ENCODE data around the gene EPN1.

EPN1 gene

GRCh38 chr19:55674841-55675660 lies at the start of gene EPN1:
Gene EPN1 (plus strand): TSS chr19:55675226. CDS start chr19:55678628, 3,402 bp downstream.
- DNase-seq (ENCODE audit: low read depth in 3 of 3) = peak; percentile 96 to 97 (median 97)

GRCh38 chr19:55626350-55626749 lies 48.7 kb upstream of the EPN1 start:
- DNase-seq (ENCODE audit: low read depth in 3 of 3) = no peak

DNA sequence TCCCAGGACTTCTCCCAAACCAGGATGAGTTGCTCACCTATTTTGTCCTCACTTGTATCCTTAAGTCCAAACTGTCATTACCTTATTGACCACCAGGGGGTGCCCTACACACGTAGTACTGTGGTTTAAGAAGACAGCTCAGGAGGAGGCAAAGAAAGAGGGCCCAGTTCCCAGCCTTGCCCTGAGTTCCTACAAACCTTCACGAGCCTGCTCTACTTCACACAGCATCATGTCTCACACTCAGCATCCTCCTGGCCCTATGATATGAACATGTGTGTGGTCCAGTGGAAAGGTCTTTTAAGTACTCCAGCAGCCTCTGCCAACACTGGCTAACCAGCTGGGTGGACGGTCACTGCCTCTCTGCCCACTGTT lies 42.6 kb upstream of the EPN1 start:
- DNase-seq (ENCODE audit: low read depth in 3 of 3) = peak; percentile 81 to 92 (median 88)

DNA sequence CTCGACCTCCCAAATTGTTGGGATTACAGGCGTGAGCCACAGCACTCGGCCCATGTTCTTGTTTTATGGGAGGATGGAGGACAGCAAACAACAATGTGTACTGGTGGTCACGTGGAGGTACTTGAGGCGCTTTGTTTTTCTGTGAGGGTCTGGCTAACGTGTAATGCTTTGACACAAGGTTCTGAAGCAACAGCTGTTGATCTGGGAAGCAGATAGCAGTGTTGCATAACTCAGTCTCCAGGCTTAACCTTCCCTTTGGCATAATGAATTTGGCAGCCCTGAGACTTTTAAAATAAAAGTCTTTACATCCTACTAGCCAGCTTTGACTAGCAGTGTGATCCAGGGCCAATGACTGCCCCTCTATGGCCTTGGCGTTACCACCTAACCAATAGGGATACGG lies 41.2 kb upstream of the EPN1 start:
- no peak for DNase-seq (ENCODE audit: low read depth in 3 of 3)

DNA sequence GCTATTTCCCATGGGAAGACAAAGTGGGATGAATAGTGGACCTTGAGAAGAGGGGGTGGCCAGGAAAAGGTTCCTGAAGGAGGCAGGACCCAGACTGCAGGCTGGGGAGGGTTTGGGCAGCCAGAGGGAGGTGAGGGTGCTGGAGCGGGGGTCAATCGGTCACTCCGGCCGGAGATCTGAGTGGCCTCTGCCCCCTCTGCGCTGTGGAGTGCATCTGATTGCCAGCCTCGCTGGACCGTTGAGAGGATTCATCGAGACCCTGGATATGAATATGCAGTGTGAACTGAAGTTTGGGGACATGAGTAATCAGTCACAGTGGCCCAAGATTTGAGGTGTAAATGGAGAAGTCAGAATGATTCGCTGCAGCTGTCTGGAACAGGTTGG lies 39.7 kb upstream of the EPN1 start:
- no peak for DNase-seq (ENCODE audit: low read depth in 3 of 3)

GRCh38 chr19:55635856-55636440 lies 39.1 kb upstream of the EPN1 start:
- DNase-seq (ENCODE audit: low read depth in 3 of 3) = no peak

DNA sequence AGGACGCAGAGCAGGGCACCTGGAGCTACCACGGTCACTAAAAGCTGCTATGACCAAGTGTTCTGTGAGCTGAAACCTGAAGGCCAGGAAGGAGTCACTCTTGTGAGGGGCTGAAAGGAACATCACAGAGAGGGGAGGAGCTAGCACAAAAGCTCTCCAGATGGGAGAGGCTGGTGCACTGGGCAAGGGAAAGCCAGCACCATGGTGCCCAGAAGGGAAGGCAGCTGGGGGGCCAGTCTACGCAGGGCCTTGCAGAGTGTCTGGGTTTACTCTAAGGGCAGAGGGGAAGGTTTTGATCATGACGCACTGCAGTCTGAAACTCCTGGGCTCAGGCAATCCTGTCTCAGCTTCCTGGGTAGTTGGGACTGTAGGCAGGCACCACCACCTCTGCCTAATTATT lies 38.3 kb upstream of the EPN1 start:
- no peak for DNase-seq (ENCODE audit: low read depth in 3 of 3)

DNA sequence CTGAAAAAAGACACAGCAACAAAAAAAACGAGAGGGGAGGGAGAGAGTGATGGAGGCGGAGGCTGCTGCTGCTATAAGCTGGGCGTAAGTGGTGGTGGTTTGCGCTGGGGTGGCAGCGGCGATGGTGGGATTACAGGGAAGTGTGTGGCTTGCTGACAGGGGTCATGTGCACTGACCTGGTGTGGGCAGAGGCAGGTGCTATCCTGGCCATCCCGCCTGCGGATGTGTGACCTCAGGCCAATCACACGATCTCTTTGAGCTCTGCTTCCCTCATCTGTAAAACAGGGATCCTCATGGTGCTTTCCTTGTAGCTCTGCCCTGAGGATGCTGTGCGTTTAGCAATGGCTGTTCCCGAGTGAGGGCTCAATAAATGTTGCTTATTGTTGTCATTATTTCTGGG lies 37.5 kb upstream of the EPN1 start:
- no peak for DNase-seq (ENCODE audit: low read depth in 3 of 3)

DNA sequence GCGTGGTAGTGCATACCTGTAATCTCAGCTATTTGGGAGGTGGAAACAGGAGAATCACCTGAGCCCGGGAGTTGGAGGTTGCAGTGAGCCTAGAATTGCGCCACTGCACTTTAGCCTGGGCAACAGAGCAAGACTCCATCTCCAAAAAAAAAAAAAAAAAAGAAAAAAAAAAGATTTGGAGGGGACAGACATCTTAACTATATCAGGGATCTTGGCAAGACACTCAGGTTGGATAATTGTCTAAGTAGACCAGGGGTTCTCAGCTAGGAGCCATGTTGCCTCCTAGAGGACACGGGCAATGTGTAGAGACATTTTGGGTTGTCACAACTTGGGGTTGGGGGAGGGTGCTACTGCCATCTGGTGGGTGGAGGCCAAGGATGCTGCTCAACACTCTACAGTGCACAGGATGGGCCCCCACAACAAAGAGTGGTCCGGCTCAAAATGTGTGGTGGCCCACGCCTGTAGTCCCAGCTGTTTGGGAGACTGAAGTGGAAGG lies 36.1 kb upstream of the EPN1 start:
- peak in 2 of 3 donors; percentile 49 to 52 for DNase-seq (ENCODE audit: low read depth in 3 of 3)

GRCh38 chr19:55640043-55640576 lies 34.9 kb upstream of the EPN1 start:
- DNase-seq (ENCODE audit: low read depth in 3 of 3) = peak; percentile 47 to 63 (median 61)

DNA sequence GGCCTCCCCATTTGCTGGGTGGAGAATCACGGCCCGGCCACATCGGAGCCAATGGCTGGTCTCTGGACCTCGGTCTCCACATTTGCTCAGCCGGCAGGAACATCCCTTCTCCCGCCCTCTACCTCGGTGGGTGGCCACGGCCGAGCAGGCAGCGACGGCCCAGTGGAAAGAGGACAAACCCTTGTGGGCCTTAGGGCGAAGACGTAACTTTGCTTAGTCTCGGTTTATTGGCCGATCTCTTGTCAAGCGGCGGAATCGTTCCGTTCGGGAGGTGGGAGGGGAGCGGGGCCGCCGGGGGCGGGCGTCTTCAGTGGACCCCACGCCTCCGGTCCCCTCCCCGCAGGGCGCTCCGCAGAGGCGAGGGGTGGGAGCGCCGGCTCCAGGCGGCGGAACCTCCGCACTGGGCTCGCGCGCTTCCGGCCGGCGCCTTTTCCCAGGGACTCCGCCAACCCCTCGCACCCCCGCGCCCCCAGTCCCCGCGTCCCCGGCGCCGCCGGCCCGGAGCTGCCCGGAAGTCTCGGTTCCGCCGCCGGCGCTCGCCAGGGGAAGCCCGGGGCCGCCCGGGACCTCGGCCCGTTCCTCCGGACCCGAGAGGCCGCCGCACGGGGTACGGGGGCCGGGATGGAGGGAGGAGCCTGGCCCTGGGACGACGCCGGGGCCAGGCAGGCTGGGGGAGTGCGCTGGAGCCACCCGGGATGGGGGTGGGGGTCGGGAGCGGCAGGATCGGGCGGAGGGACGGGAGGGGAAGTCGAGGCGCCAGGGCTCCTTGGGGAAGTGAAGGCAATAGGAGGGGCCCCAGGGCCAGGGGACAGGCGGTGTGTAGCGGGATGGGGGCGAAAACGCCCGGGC lies 34.2 kb upstream of the EPN1 start, which contains the start of gene ZNF580:
ZNF580 (plus strand) TSS at position 426 of the 849 bp plus-strand sequence. CDS start 1,507 bp downstream, outside the sequence.
- peak in 2 of 3 donors; percentile 47 to 60 for DNase-seq (ENCODE audit: low read depth in 3 of 3)

GRCh38 chr19:55641426-55642152 lies 33.4 kb upstream of the EPN1 start:
- no peak for DNase-seq (ENCODE audit: low read depth in 3 of 3)

DNA sequence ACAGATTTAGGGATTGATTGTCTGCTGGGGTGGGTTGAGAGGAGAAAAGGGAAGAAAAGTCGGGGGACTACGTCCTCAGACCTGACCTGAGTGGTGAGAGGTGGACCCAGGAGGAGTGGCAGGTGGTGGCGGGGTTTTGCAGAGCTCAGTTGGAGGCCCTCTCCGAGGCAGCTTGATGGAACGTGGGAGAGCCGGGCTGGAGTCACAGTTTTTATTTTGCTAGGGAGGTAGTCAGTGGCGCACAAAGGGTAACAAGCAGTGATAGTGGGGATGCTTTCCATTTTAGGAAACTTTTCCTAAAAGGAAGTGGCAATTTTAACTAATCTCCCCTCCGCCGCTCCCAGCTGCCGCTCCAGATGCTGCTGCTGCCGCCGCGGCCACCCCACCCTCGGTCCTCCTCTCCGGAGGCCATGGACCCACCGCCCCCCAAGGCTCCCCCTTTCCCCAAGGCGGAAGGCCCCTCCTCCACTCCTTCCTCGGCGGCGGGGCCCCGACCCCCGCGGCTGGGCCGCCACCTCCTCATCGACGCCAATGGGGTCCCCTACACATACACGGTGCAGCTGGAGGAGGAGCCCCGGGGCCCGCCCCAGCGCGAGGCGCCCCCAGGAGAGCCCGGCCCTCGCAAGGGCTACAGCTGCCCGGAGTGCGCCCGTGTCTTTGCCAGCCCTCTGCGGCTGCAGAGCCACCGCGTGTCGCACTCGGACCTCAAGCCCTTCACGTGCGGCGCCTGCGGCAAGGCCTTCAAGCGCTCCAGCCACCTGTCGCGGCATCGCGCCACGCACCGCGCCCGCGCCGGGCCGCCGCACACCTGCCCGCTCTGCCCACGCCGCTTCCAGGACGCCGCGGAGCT lies 32.6 kb upstream of the EPN1 start:
- DNase-seq (ENCODE audit: low read depth in 3 of 3) = peak in 1 of 3 donors; percentile 26

DNA sequence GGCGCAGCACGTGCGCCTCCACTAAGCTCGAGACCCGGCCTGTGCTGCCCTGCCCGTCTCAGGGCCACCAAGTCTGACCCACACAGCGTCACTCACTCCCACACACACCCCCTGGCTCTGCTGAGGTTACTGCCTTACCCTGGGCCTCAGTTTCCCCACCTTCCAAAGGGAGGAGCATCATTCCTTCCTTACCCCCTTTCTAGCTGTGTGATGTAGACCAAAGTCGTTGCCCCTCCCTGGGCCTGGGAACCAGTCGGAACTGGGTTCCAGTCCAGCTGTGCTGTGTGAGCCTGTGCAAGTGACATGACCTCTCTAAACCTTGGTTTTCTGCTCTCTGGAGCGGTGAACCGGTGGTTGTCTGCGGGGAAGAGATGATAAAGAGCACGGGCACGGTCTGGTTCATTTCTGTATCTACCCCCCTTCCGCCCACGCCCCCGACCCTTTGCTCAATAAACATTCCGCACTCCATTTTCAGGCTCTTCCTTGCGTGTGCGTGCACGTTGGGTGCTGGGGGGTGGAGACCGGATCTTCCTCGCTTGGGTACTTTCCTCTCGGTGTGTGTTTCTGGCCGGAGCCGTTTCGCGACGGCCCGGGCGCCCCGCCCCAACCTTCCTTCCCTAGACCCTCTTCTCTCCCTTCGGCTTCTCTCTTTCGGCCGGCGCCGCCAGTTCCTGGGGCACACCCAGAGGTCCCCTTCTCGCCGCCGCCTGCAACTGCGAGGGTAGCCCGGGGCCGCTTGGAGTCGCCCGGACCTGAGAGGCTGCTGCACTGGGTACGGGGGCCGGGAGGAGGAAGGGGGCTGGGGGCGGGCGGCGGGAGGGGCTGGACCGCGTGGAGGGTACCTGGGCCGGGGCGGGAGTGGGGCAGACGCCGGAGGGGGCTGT lies 31.8 kb upstream of the EPN1 start, which contains the start of gene ZNF581:
ZNF581 (plus strand) TSS at position 647 of the 884 bp plus-strand sequence. CDS start 923 bp downstream, outside the sequence.
- peak; percentile 69 to 84 (median 75) for DNase-seq (ENCODE audit: low read depth in 3 of 3)

DNA sequence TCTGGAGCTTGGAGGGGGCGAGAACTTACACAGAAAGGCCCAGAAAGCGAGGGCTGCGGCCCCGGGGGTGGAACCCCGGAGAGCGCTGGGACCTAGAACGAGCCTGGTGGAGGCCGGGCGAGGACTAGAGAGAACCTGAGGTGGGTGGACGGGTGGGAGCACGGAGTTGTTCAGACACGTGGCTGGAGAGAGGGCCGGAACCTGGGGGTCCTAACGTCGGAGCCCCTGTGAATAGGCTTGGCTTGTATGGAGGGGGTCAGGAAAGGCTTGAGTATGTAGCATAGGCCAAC lies 31.2 kb upstream of the EPN1 start:
- DNase-seq (ENCODE audit: low read depth in 3 of 3) = no peak

- no peak for DNase-seq (ENCODE audit: low read depth in 3 of 3)
Observed at GRCh38 chr19:55644191-55644833, 30.7 kb upstream of the EPN1 start.

DNA sequence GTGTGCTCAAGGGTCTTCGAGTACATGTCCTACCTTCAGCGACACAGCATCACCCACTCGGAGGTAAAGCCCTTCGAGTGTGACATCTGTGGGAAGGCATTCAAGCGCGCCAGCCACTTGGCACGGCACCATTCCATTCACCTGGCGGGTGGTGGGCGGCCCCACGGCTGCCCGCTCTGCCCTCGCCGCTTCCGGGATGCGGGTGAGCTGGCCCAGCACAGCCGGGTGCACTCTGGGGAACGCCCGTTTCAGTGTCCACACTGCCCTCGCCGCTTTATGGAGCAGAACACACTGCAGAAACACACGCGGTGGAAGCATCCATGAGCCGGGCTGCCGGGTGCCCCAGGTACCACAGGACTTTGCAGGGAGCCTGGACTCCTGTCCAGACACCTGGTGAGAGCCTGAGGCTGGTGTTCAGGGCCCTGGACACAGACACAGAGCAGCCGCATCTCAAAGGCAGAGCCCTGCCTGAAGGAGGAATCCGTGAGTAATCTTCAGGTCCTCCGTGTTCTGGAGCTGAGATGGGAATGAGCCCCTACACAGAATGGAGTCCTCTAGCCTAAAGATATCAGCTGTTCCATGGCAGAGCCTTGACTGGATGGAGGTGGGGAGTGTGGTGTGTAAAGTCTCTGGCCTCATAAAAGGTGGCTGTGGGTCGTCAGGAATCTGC lies 30.0 kb upstream of the EPN1 start:
- no peak for DNase-seq (ENCODE audit: low read depth in 3 of 3)

DNA sequence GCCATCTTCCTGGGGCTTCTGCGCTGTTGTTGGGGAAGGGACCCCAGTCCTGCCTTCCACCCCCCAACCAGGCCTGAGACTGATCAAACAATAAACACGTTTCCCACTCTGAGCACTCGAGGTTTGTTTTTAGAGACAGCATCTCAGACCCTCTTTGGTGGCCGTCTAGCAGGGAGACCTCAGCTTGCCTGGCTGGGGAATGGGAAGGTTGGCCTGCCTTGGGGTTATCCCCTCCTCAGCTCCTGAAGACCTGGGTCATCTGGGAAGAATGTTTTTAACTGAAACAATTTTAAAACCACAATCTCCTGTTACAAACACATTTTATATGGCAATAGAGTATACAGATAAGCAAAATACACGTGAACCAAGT lies 29.5 kb upstream of the EPN1 start:
- DNase-seq (ENCODE audit: low read depth in 3 of 3) = no peak
